KBM-7 (cell line): ENCODE data around the gene ATG3.
"Not testable (repeated sequence)": the region's sequence is repeated elsewhere in the genome, so short reads cannot be mapped to it uniquely, and the experiment has no call there.

Experiments
- DNase-seq: peaks from one replicate; pipeline ENCODE4 v3.0.0-alpha.2; 2015
- in situ Hi-C: fragments of 300-500 bp; cut with MboI; formaldehyde crosslinking; loops from 2 replicates; pipeline ENCODE4 v1.14.3; 2020; ENCODE audit warnings: low sequenced_read_pairs, low pct_unique_long_range_greater_than_20kb, mixed read lengths

Gene ATG3

GRCh38 chr3:112564940-112565305 is 3.2 kb upstream of the ATG3 start:
- in situ Hi-C loops: no loop called here
- no peak for DNase-seq

- in situ Hi-C loops, DNase-seq: not testable (repeated sequence)
Measured at GRCh38 chr3:112564247-112564939, 2.6 kb upstream of the ATG3 start.

GRCh38 chr3:112561484-112561733 is 353 bp downstream of the ATG3 start:
- no peak for DNase-seq
- in situ Hi-C loops: no loop called here

- in situ Hi-C loops: no loop called here
- peak; percentile 86 for DNase-seq
Measured at GRCh38 chr3:112560721-112561483, 860 bp downstream of the ATG3 start.

- in situ Hi-C loops: no loop called here
- DNase-seq: no peak
Measured at GRCh38 chr3:112560307-112560706, 1.5 kb downstream of the ATG3 start.

GRCh38 chr3:112557976-112558375 is 3.8 kb downstream of the ATG3 start:
- in situ Hi-C loops: no loop called here
- DNase-seq: peak; percentile 45

GRCh38 chr3:112555535-112556170 is 6.1 kb downstream of the ATG3 start:
- no peak for DNase-seq
- in situ Hi-C loops: no loop called here

GRCh38 chr3:112550859-112551258 is 10.9 kb downstream of the ATG3 start:
- in situ Hi-C loops: no loop called here
- no peak for DNase-seq

- in situ Hi-C loops: no loop called here
- no peak for DNase-seq
Measured at GRCh38 chr3:112546216-112546759, 15.5 kb downstream of the ATG3 start.

GRCh38 chr3:112539825-112540650 is 21.7 kb downstream of the ATG3 start:
- no peak for DNase-seq
- in situ Hi-C loops: no loop called here

GRCh38 chr3:112531358-112531781 is 30.4 kb downstream of the ATG3 start:
- in situ Hi-C loops: no loop called here
- peak; percentile 48 for DNase-seq

- DNase-seq: no peak
- in situ Hi-C loops: no loop called here
Measured at GRCh38 chr3:112530573-112530972, 31.2 kb downstream of the ATG3 start.

GRCh38 chr3:112524127-112524526 is 37.6 kb downstream of the ATG3 start:
- in situ Hi-C loops: loop anchor here (25.0 kb wide), 2 partner anchors 187 to 387 kb away; partner anchors contain the start of genes CD200 and GCSAM
- not testable (repeated sequence) for DNase-seq

- in situ Hi-C loops: loop anchor here (25.0 kb wide), 2 partner anchors 182 to 382 kb away; partner anchors contain the start of genes CD200 and GCSAM
- DNase-seq: peak; percentile 66
Measured at GRCh38 chr3:112519424-112520001, 42.2 kb downstream of the ATG3 start.

- in situ Hi-C loops: loop anchor here (25.0 kb wide), 2 partner anchors 182 to 382 kb away; partner anchors contain the start of genes CD200 and GCSAM
- peak; percentile 10 for DNase-seq
Measured at GRCh38 chr3:112518970-112519369, 42.8 kb downstream of the ATG3 start.

- no peak for DNase-seq
- in situ Hi-C loops: loop anchor here (25.0 kb wide), 2 partner anchors 177 to 377 kb away; partner anchors contain the start of genes CD200 and GCSAM
Measured at GRCh38 chr3:112514527-112515128, 47.1 kb downstream of the ATG3 start.

GRCh38 chr3:112512320-112512719 is 49.4 kb downstream of the ATG3 start:
- no peak for DNase-seq
- in situ Hi-C loops: loop anchor here (25.0 kb wide), 2 partner anchors 175 to 375 kb away; partner anchors contain the start of genes CD200 and GCSAM

- in situ Hi-C loops: loop anchor here (25.0 kb wide), 2 partner anchors 172 to 372 kb away; partner anchors contain the start of genes CD200 and GCSAM
- no peak for DNase-seq
Measured at GRCh38 chr3:112508860-112509259, 52.9 kb downstream of the ATG3 start.
